Progenitor cell of endocrine pancreas (in vitro differentiated cells): Measurements from ENCODE around the gene TTLL11. TPM values are rescaled to one million over a fixed set of nuclear protein-coding genes. Genes with fewer than 3 reads are reported as not detected.

Experiments used
- DNase-seq: peaks from one replicate; pipeline ENCODE4 v3.0.0; 2021; ENCODE audit warnings: low spot score; ENCODE audit not compliant: unreplicated experiment
- H3K27ac Mint-ChIP-seq: 2 replicates; pipeline ENCODE4 v1.8.0; 2021; ENCODE audit warnings: mild to moderate bottlenecking, moderate library complexity, mixed read lengths
- H3K27me3 Mint-ChIP-seq: 2 replicates; pipeline ENCODE4 v1.8.0; 2021; ENCODE audit warnings: mixed read lengths
- H3K36me3 Mint-ChIP-seq: 2 replicates; pipeline ENCODE4 v1.8.0; 2022; ENCODE audit warnings: mixed read lengths; ENCODE audit not compliant: insufficient read depth
- H3K4me1 Mint-ChIP-seq: 2 replicates; pipeline ENCODE4 v1.8.0; 2021; ENCODE audit warnings: low read depth, mixed read lengths
- H3K4me3 Mint-ChIP-seq: 2 replicates; pipeline ENCODE4 v1.8.0; 2021; ENCODE audit warnings: low read depth, mild to moderate bottlenecking, moderate library complexity, mixed read lengths
- H3K9me3 Mint-ChIP-seq: 2 replicates; pipeline ENCODE4 v1.8.0; 2021; ENCODE audit warnings: low read depth, mixed read lengths
- CTCF ChIP-seq: fragments of 200-600 bp; sonication (generic); IDR thresholded peaks from one replicate; pipeline ENCODE4 v1.5.0; 2021; ENCODE audit warnings: antibody characterized with exemption, mild to moderate bottlenecking; ENCODE audit not compliant: unreplicated experiment
- total RNA-seq: library from RNA; stranded (reverse); gene quantifications from 2 replicates; pipeline ENCODE4 v1.2.1, GENCODE V29; 2021

TTLL11 gene
- total RNA-seq, 1 donor from 2014 or later: 5.3 TPM

- peaks cover 17% of the 10 kb centered on the region for H3K27me3 Mint-ChIP-seq
- H3K36me3 Mint-ChIP-seq: no peaks in the 10 kb centered on the region
- no peak overlapping the region for H3K4me3 Mint-ChIP-seq
- no peaks in the 10 kb centered on the region for H3K4me1 Mint-ChIP-seq
- peak; percentile 3 for DNase-seq
- peak; percentile 37 for TF ChIP-seq CTCF
- H3K27ac Mint-ChIP-seq: no peak overlapping the region
- no peaks in the 10 kb centered on the region for H3K9me3 Mint-ChIP-seq
Observed at GRCh38 chr9:122016744-122017143, 76.4 kb downstream of the TTLL11 start.

- Mint-ChIP-seq H3K27me3 (peaks cover 17% of the 10 kb centered on the region), H3K36me3 (no peaks in the 10 kb centered on the region), H3K4me1 (no peaks in the 10 kb centered on the region), H3K4me3 (no peak overlapping the region), H3K27ac (no peak overlapping the region), H3K9me3 (no peaks in the 10 kb centered on the region)
- no peak for DNase-seq
- TF ChIP-seq CTCF: no peak
Observed at GRCh38 chr9:122016309-122016708, 76.8 kb downstream of the TTLL11 start.

DNA sequence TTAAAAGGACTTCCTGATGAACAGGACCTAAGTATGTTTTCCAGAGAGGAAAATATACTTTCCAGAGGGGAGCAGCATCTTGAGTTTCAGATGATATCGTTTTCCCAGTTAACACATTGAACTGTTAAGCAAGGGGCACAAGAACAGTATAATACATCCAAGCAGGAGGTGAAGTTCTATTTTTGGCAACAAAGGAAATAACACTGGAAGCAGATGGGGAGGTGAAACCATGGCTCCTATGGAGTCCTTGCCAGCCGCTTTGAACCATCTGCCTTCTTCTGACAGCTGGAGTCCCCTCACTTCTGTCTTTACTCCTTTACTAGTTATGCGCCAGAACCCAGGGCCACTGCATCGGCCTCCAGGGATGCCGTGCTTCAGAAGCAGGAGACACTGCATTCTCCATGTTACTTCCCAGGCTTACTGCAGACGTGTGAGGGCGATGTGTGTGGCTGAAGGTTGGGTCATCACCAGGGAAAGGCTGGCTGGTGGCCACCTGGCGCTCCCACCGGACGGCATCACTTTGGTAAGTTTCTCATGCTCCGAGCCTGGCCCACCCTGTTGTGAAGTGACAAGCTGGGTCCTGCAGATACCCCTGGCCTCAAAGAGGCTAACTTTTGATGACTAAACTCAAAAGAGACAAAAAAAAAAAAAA is 77.8 kb downstream of the TTLL11 start:
- TF ChIP-seq CTCF: no peak
- peak; percentile 2 for DNase-seq
- Mint-ChIP-seq H3K9me3 (no peaks in the 10 kb centered on the region), H3K4me3 (no peak overlapping the region), H3K27ac (no peak overlapping the region), H3K27me3 (peaks cover 17% of the 10 kb centered on the region), H3K36me3 (no peaks in the 10 kb centered on the region), H3K4me1 (no peaks in the 10 kb centered on the region)

- Mint-ChIP-seq H3K4me3 (no peak overlapping the region), H3K9me3 (no peaks in the 10 kb centered on the region), H3K36me3 (no peaks in the 10 kb centered on the region), H3K27ac (no peak overlapping the region), H3K27me3 (peaks cover 11% of the 10 kb centered on the region), H3K4me1 (no peaks in the 10 kb centered on the region)
- DNase-seq: no peak
- no peak for TF ChIP-seq CTCF
Observed at GRCh38 chr9:122011818-122012498, 81.2 kb downstream of the TTLL11 start.

DNA sequence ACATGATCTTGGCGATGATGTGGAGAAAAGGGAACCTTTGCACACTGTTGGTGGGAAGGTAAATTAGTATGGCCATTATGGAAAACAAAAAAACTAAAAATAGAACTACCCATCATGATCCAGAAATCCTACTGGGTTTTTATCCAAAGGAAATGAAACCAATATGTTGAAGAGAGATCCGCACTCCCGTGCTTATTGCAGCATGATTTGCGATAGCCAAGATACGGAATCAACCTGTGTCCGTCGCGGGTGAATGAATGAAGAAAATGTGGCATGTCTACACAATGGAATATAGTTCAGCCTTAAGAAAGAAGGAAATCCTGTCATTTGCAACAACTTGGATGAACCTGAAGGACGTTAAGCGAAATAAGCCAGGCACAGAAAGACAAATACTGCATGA is 84.5 kb downstream of the TTLL11 start:
- DNase-seq: no peak
- TF ChIP-seq CTCF: no peak
- no peak overlapping the region for H3K27ac Mint-ChIP-seq
- H3K36me3 Mint-ChIP-seq: no peaks in the 10 kb centered on the region
- no peaks in the 10 kb centered on the region for H3K9me3 Mint-ChIP-seq
- no peaks in the 10 kb centered on the region for H3K4me1 Mint-ChIP-seq
- no peak overlapping the region for H3K4me3 Mint-ChIP-seq
- no peaks in the 10 kb centered on the region for H3K27me3 Mint-ChIP-seq
